HepG2 (cell line): ENCODE data around the gene RBX1. TPM values are rescaled to one million over a fixed set of nuclear protein-coding genes. Genes with fewer than 3 reads are reported as not detected.
A peak's percentile ranks its signal among the peaks of the same experiment; 100 is the strongest.

Experiments used
- AFF4 ChIP-seq: sonication (generic); formaldehyde crosslinking; IDR thresholded peaks from 2 replicates; pipeline ENCODE4 v1.4.0; 2020; ENCODE audit warnings: missing genetic modification reagents
- AGO2 ChIP-seq: fragments of 200-400 bp; formaldehyde crosslinking; optimal IDR thresholded peaks from 2 replicates; pipeline ENCODE3; 2017; ENCODE audit warnings: mild to moderate bottlenecking, low read depth, low read length, moderate library complexity
- ATF1 ChIP-seq: IDR thresholded peaks from 2 replicates; pipeline ENCODE4 v1.6.1; 2016; ENCODE audit warnings: mild to moderate bottlenecking, control low read depth
- DZIP1 ChIP-seq: sonication (generic); formaldehyde crosslinking; IDR thresholded peaks from 2 replicates; pipeline ENCODE4 v1.5.0; 2020; ENCODE audit warnings: mild to moderate bottlenecking, missing genetic modification reagents
- ELF4 ChIP-seq: sonication (generic); formaldehyde crosslinking; IDR thresholded peaks from 2 replicates; pipeline ENCODE4 v1.5.0; 2020; ENCODE audit warnings: missing genetic modification reagents, mild to moderate bottlenecking, moderate library complexity, borderline replicate concordance
- HDAC6 ChIP-seq: fragments of 200-600 bp; sonication (generic); IDR thresholded peaks from 2 replicates; pipeline ENCODE4 v1.7.0; 2017; ENCODE audit warnings: mild to moderate bottlenecking, antibody characterized with exemption, low read length, low read depth
- NR1H2 ChIP-seq: sonication (generic); formaldehyde crosslinking; IDR thresholded peaks from 2 replicates; pipeline ENCODE4 v1.8.1; 2022; ENCODE audit warnings: low read depth, missing genetic modification reagents, borderline replicate concordance
- ONECUT2 ChIP-seq: sonication (generic); formaldehyde crosslinking; IDR thresholded peaks from 2 replicates; pipeline ENCODE4 v1.4.0; 2020; ENCODE audit warnings: missing genetic modification reagents
- RBAK ChIP-seq: sonication (generic); formaldehyde crosslinking; IDR thresholded peaks from 2 replicates; pipeline ENCODE4 v1.5.1; 2020; ENCODE audit warnings: mild to moderate bottlenecking, missing genetic modification reagents
- SRY ChIP-seq: sonication (generic); formaldehyde crosslinking; IDR thresholded peaks from 2 replicates; pipeline ENCODE4 v1.8.0; 2022; ENCODE audit warnings: mild to moderate bottlenecking, missing genetic modification reagents
- ZBTB2 ChIP-seq: sonication (generic); formaldehyde crosslinking; IDR thresholded peaks from 2 replicates; pipeline ENCODE4 v1.8.0; 2022; ENCODE audit warnings: low read depth, missing genetic modification reagents
- ZBTB8A ChIP-seq: sonication (generic); formaldehyde crosslinking; IDR thresholded peaks from 2 replicates; pipeline ENCODE4 v1.4.0; 2020; ENCODE audit warnings: mild to moderate bottlenecking, low read depth, missing genetic modification reagents, borderline replicate concordance
- ZNF281 ChIP-seq: sonication (generic); formaldehyde crosslinking; IDR thresholded peaks from 2 replicates; pipeline ENCODE4 v1.4.0; 2020; ENCODE audit warnings: missing genetic modification reagents, borderline replicate concordance
- ZNF326 ChIP-seq: sonication (generic); formaldehyde crosslinking; IDR thresholded peaks from 2 replicates; pipeline ENCODE4 v1.4.0; 2020; ENCODE audit warnings: missing genetic modification reagents, borderline replicate concordance
- ZNF329 ChIP-seq: sonication (generic); formaldehyde crosslinking; IDR thresholded peaks from 2 replicates; pipeline ENCODE4 v1.9.0; 2021; ENCODE audit warnings: low read depth, mild to moderate bottlenecking, missing genetic modification reagents
- ZNF724P ChIP-seq: sonication (generic); formaldehyde crosslinking; IDR thresholded peaks from 2 replicates; pipeline ENCODE4 v1.8.0; 2022; ENCODE audit warnings: missing genetic modification reagents, borderline replicate concordance
- ZNF776 ChIP-seq: sonication (generic); formaldehyde crosslinking; IDR thresholded peaks from 2 replicates; pipeline ENCODE4 v1.4.0; 2020; ENCODE audit warnings: mild to moderate bottlenecking, missing genetic modification reagents
- polyA plus RNA-seq, 8 experiments: library from polyadenylated mRNA; depleted of rRNA in 3 of 8; stranded (reverse) in 7 of 8; unstranded in 1 of 8; fragments of >200 nt; fragmentation: Illumina TruSeq in 4 of 8; extraction: Trizol in 4 of 8; gene quantifications; 2 replicates each; pipeline versions ENCODE4 v1.2.1 to v1.2.3, GENCODE V29; 2011 to 2016; ENCODE audit warnings: low read depth in 4 of 8, missing spikeins in 1 of 8, mixed read lengths in 1 of 8; ENCODE audit not compliant: insufficient read depth in 1 of 8
- total RNA-seq, 5 experiments: library from RNA; depleted of rRNA; stranded (reverse); fragments of >200 nt; fragmentation: Illumina TruSeq; extraction: Trizol; gene quantifications; 2 replicates each; pipeline ENCODE4 v1.2.3, GENCODE V29; 2016; ENCODE audit warnings: low read depth in 1 of 5

RBX1 gene
- total and polyA plus RNA-seq, 2 of the 13 experiments (the other 11 are each of a cell fraction or from before 2014, with no cell fraction given) = 84.9 to 90.2 TPM

DNA sequence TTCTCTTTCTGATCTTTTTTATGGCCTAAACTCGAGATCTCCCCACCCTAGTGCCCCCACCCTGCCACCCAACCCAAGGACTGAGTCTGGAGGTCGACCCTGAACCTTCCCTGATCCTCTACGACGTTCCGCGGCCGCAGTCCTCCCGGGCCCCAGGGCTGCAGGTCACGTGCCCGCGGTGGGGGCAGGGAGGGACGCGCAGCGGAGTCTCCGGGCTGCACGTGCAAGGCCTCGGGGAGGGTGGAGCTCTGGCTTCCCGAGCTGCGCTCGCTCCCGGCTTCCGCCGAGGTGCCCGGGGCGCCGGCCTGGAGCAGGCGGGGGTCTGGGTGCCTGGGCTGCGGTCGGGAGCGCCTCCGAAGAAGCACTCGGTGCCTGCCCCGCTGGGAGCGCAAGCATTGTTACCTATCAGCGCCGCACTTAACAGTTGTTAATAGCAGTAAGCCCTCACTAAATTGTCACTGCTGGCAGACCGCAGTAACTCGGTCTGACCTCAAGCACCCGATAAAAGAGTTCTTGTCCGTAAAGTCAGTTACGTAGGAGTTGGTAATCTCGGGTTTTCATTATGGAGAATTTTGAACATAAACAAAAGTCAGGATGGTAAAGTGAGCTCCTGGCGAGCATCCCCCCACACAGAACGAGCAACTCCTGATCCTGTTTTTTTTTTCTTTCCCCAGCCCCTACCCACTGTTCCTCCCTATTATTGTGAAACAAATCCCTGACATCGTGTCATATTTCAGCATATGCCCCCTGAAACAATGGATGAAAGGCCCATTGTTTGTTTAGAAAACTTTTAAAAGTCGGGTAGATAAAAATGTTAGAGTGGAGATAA, 71.5 kb downstream of the RBX1 start (continued):
- TF ChIP-seq ZNF281 (peak; percentile 99), NR1H2 (CRISPR knock-in tag) (peak; percentile 90), ZNF329 (CRISPR knock-in tag) (no peak), RBAK (CRISPR knock-in tag) (no peak), DZIP1 (CRISPR knock-in tag) (0 out of 2 replicates have a peak, but pooled peaks have one; percentile 23), ONECUT2 (CRISPR knock-in tag) (0 out of 2 replicates have a peak, but pooled peaks have one; percentile 47), HDAC6 (no peak), ZBTB8A (CRISPR knock-in tag) (peak; percentile 34; the same call in 1 of the 2 replicates), ATF1 (no peak), ZBTB2 (CRISPR knock-in tag) (peak; percentile 95), AGO2 (peak; percentile 51), AFF4 (CRISPR knock-in tag) (no peak), ZNF326 (CRISPR knock-in tag) (no peak), ELF4 (CRISPR knock-in tag) (no peak), ZNF776 (peak; percentile 75), ZNF724P (CRISPR knock-in tag) (peak; percentile 97; the same call in 1 of the 2 replicates), SRY (peak; percentile 85)
